HG03108 (cell line): ENCODE data around the gene ANXA2.
"Not testable (repeated sequence)": the region's sequence is repeated elsewhere in the genome, so short reads cannot be mapped to it uniquely, and the experiment has no call there.

Experiments
- ATAC-seq: cut with Tn5 transposase; IDR thresholded peaks from one replicate; pipeline ENCODE4 v1.9.1; 2021; ENCODE audit warnings: moderate library complexity; ENCODE audit not compliant: unreplicated experiment

ANXA2 gene

GRCh38 chr15:60372227-60372626 lies 25.6 kb downstream of the ANXA2 start:
- ATAC-seq = no peak

GRCh38 chr15:60371175-60372051 lies 26.4 kb downstream of the ANXA2 start:
- no peak for ATAC-seq

GRCh38 chr15:60370869-60371136 lies 27.0 kb downstream of the ANXA2 start:
- no peak for ATAC-seq

GRCh38 chr15:60370105-60370868 lies 27.5 kb downstream of the ANXA2 start:
- no peak for ATAC-seq

GRCh38 chr15:60369696-60370095 lies 28.1 kb downstream of the ANXA2 start:
- no peak for ATAC-seq

GRCh38 chr15:60364612-60364924 lies 33.2 kb downstream of the ANXA2 start:
- ATAC-seq = no peak

GRCh38 chr15:60363903-60364611 lies 33.7 kb downstream of the ANXA2 start:
- ATAC-seq = no peak

- ATAC-seq = no peak
Measured at GRCh38 chr15:60363087-60363549, 34.7 kb downstream of the ANXA2 start.

- no peak for ATAC-seq
Measured at GRCh38 chr15:60362321-60363086, 35.3 kb downstream of the ANXA2 start.

- not testable (repeated sequence) for ATAC-seq
Measured at GRCh38 chr15:60359738-60360137, 38.0 kb downstream of the ANXA2 start.

- ATAC-seq = no peak
Measured at GRCh38 chr15:60358935-60359682, 38.7 kb downstream of the ANXA2 start.

GRCh38 chr15:60356832-60357231 lies 41.0 kb downstream of the ANXA2 start:
- ATAC-seq = no peak

GRCh38 chr15:60355148-60355857 lies 42.5 kb downstream of the ANXA2 start:
- no peak for ATAC-seq

- no peak for ATAC-seq
Measured at GRCh38 chr15:60353245-60353920, 44.4 kb downstream of the ANXA2 start.

- ATAC-seq = no peak
Measured at GRCh38 chr15:60352525-60352924, 45.3 kb downstream of the ANXA2 start.

- no peak for ATAC-seq
Measured at GRCh38 chr15:60351066-60351465, 46.7 kb downstream of the ANXA2 start.

- ATAC-seq = no peak
Measured at GRCh38 chr15:60350108-60350507, 47.7 kb downstream of the ANXA2 start.

- ATAC-seq = no peak
Measured at GRCh38 chr15:60349589-60349988, 48.2 kb downstream of the ANXA2 start.

- ATAC-seq = no peak
Measured at GRCh38 chr15:60347480-60348049, 50.2 kb downstream of the ANXA2 start.
